GM21390 (cell line): ENCODE data around the gene ORC3.
A peak's percentile ranks its signal among the peaks of the same experiment; 100 is the strongest.

Source experiments
- ATAC-seq: cut with Tn5 transposase; IDR thresholded peaks from one replicate; pipeline ENCODE4 v1.9.1; 2021; ENCODE audit not compliant: unreplicated experiment

The ORC3 gene

GRCh38 chr6:87589693-87590416, at the start of gene ORC3, which contains the start of gene RARS2:
Gene ORC3, plus strand, starts transcription at chr6:87590135. Its CDS starts 34 bp downstream, at chr6:87590169.
Gene RARS2, minus strand, starts transcription at chr6:87589987. Its CDS starts 30 bp downstream, at chr6:87589957.
- ATAC-seq: peak; percentile 99

GRCh38 chr6:87540539-87540938, 49.4 kb upstream of the ORC3 start:
- ATAC-seq: no peak

GRCh38 chr6:87541041-87541440, 48.9 kb upstream of the ORC3 start:
- ATAC-seq: no peak

GRCh38 chr6:87541744-87542143, 48.2 kb upstream of the ORC3 start:
- no peak for ATAC-seq

- no peak for ATAC-seq
Measured at GRCh38 chr6:87543696-87544473, 46.0 kb upstream of the ORC3 start.

- ATAC-seq: no peak
Measured at GRCh38 chr6:87544474-87544735, 45.5 kb upstream of the ORC3 start.

- ATAC-seq: no peak
Measured at GRCh38 chr6:87551799-87552198, 38.1 kb upstream of the ORC3 start.

- no peak for ATAC-seq
Measured at GRCh38 chr6:87553159-87553765, 36.7 kb upstream of the ORC3 start.

GRCh38 chr6:87555506-87555905, 34.4 kb upstream of the ORC3 start:
- ATAC-seq: no peak

- no peak for ATAC-seq
Measured at GRCh38 chr6:87558446-87558845, 31.5 kb upstream of the ORC3 start.

- ATAC-seq: no peak
Measured at GRCh38 chr6:87561017-87561416, 28.9 kb upstream of the ORC3 start.

GRCh38 chr6:87572021-87572420, 17.9 kb upstream of the ORC3 start:
- ATAC-seq: no peak

GRCh38 chr6:87572883-87573282, 17.1 kb upstream of the ORC3 start:
- peak; percentile 54 for ATAC-seq

- no peak for ATAC-seq
Measured at GRCh38 chr6:87573307-87574024, 16.5 kb upstream of the ORC3 start.

GRCh38 chr6:87574237-87574804, 15.6 kb upstream of the ORC3 start:
- ATAC-seq: no peak

GRCh38 chr6:87575423-87575822, 14.5 kb upstream of the ORC3 start:
- ATAC-seq: no peak

- ATAC-seq: no peak
Measured at GRCh38 chr6:87583822-87584221, 6.1 kb upstream of the ORC3 start.

- ATAC-seq: no peak
Measured at GRCh38 chr6:87586371-87587077, 3.4 kb upstream of the ORC3 start.

GRCh38 chr6:87588756-87589407, 1.1 kb upstream of the ORC3 start:
- ATAC-seq: no peak

- ATAC-seq: no peak
Measured at GRCh38 chr6:87590417-87590880, 514 bp downstream of the ORC3 start.
